ENCODE data around the gene CFAP141.
A peak's percentile ranks its signal among the peaks of the same experiment; 100 is the strongest.

Gene CFAP141

GRCh38 chr1:154170547-154171222, 35.4 kb downstream of the CFAP141 start:
- no peak for DNase-seq

DNA sequence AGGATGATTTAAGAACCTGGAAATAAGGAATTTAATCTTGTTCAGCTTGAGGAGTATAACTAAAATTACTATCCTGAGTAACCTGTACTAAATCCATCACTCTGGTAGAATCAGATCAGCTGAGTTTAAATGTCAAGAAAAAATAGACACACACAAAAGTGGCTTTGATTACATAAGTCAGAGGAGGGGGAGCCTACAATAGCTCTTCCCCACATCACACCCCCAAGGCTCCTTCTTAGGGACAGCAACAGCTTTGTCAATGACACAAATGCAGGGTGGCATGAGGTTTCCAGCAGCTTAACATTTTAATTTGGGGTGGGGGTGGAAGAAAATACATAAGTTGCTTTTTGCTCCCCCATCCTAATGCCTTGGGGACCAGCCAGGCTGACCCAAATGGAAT, 38.7 kb downstream of the CFAP141 start:
- DNase-seq: no peak

GRCh38 chr1:154166207-154166606, 39.9 kb downstream of the CFAP141 start:
- DNase-seq: no peak

DNA sequence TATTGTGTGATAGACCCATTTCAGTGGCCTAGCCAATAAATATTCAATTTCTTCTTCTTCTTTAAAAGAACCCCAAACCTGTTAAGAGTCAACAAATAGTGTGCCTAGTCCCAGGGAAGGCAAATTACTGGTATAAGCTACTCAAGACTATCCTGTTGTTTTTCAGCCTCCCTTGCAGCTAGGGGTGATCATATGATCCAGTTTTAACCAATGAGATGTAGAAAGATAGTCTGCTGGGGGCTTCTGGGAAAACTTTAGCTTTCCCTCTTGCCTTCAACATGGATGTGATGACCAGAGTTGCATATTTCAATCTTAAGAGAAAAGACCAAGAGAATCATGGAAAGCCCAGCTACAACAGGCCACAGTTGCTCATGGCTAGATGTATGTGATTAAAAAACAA, 46.6 kb downstream of the CFAP141 start:
- DNase-seq: no peak

DNA sequence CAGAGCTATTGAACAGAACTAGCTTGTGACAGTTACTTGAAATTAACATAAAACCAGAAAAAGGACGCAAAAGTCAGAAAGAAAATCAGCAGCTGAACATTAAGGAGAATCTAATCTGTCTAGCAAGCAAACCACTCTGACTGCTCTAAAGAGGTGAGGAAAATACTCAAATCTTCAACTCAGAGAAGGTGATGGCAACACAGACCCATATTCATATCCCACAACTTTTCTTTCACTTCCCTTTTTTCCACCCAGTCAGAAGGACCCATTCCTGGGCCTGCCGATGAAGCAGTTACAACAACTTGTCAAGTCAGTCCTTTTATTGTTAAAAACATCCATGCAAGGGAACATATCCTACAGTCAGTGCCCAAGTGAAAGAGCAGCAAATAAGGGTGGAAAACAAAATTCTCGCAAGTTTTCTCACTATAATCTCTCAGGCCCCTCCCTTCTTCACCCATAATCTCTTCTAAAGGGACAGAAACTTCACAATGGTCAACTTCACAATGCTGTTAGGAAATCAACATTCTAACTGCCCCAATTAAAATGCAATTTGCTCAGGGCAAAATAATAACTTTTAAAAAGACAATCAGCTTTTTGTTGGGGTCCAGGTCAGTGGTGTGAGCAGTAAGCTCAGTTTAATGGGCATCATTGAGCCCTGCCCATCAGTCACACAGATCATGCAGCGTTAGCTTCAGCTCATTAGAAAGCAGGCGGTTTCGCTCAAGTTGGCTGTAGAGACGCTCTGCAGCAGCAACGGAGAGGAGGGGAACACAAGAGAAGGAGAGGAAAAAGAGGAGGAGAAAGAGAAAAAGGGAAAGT, 47.6 kb downstream of the CFAP141 start:
- no peak for DNase-seq

DNA sequence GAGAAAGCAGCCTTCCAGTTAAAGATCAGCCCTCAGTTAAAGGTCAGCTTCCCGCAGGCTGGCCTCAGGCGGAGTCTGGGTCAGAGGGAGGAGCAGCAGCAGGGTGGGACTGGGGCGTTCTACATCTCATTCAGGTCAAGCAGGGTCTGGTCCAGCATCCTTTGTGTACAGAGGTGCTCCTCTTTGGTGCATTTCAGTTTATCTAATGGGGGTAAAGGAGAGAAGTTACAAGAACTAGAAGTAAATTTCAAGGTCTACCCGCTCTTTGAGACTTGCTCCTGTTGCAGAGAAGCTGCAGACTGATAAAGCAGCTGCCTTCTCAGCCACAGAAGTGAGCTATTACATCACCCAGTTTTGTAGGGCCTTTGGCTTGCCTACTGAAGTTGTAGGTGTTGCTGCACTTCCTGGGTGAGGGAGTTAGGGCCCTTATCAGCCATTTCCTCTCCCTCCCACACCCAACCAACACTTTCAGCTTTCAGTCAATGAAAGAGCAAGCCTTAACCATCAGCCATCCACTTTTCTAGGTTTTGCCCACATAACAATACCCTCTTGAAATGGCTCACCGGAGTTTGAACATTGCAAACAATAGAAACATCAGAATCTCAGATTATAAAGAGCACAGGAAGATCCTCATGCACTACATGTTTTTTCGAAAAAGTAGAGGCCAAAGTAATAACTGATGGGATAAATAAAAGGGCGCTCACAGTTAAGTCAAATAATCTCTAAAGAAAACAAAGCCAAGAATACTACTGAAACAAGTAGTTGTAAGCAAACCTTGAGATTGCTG, 48.4 kb downstream of the CFAP141 start:
- peak; percentile 79 to 85 for DNase-seq

- DNase-seq: no peak
Measured at GRCh38 chr1:154155251-154155650, 50.9 kb downstream of the CFAP141 start.

DNA sequence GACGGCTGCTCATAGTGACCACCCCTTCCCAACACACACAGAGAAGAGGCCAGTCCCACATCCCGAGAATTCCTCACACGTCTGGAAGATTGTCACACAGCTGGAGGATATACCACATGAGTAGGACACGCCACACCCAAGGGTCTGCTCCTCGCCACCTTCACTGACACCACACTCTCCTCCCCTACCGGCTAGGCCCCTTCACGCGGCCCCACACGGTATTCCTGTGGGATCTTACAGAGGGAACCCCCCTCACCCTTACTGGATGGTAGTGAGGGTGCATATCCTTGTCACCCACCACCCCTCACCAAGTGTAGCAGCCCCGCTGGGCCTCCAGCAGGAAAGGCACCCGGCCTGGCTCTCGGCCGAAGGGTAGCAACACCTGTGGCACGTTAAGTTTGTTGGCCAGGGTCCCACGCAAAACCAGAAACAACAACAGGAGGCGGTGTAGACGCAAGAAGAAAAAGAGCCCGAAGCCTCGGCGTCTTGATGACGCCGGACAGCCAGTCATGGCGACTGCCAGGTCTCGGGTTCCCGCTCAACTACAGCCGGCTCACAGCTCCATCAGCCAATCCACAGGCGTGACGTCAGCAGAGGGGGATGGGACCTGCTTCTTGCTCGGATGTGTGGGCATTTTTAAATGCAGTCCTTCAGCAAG, 51.5 kb downstream of the CFAP141 start, which contains the start of gene NUP210L:
TSS of gene NUP210L (minus strand) at position 540 of the 658 bp plus-strand sequence.
- no peak for DNase-seq

- no peak for DNase-seq
Measured at GRCh38 chr1:154154053-154154452, 52.1 kb downstream of the CFAP141 start.

DNA sequence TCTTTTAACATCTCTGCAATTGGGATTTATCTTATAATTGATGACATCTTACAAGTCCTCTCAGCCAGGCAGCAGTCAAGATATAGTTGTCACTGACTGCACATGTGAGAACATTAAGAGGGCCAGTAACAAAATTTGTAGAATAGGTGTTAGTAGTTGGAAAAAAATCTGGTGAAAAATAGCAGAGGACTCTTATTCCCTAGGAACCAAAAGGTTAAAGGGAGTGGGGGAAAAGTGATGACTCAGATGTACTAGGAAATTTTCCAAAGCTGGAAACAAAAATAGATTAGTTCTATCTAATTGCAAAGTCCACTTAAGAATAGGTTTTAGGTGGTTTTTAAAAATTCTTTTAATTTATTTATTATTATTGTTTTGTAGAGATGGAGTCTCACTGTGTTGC, 54.8 kb downstream of the CFAP141 start:
- no peak for DNase-seq
